Ascending aorta (tissue), 2 donors: Measurements from ENCODE around the gene G6PD. TPM values are rescaled to one million over a fixed set of nuclear protein-coding genes. Genes with fewer than 3 reads are reported as not detected.
"Not testable (repeated sequence)": the region's sequence is repeated elsewhere in the genome, so short reads cannot be mapped to it uniquely, and the experiment has no call there.

ENCODE experiments used
- DNase-seq, 2 donors: peaks; one replicate each; pipeline ENCODE4 v3.0.0-alpha.2; 2019; ENCODE audit warnings: low spot score in 2 of 2
- H3K27ac ChIP-seq, 2 donors: fragments of 200-600 bp; sonication (generic); one replicate each; pipeline ENCODE4 v1.5.1; 2016 to 2017; ENCODE audit warnings: mild to moderate bottlenecking in 1 of 2
- H3K27me3 ChIP-seq: fragments of 200-600 bp; sonication (generic); one replicate; pipeline ENCODE4 v1.5.1; 2017
- H3K36me3 ChIP-seq, 2 donors: fragments of 200-600 bp; sonication (generic); one replicate each; pipeline ENCODE4 v1.5.1; 2016
- H3K4me1 ChIP-seq, 2 donors: fragments of 200-600 bp; sonication (generic); one replicate each; pipeline ENCODE4 v1.5.1; 2016 to 2017; ENCODE audit warnings: mild to moderate bottlenecking in 1 of 2
- H3K4me3 ChIP-seq, 2 donors: fragments of 200-600 bp; sonication (generic); one replicate each; pipeline ENCODE4 v1.5.1; 2016 to 2017; ENCODE audit warnings: mild to moderate bottlenecking in 1 of 2
- H3K9me3 ChIP-seq, 2 donors: fragments of 200-600 bp; sonication (generic); one replicate each; pipeline ENCODE4 v1.5.1; 2016
- CTCF ChIP-seq, 3 experiments: fragments of 200-600 bp in 2 of 3; fragments of 450-650 bp in 1 of 3; sonication (generic) in 2 of 3; IDR thresholded peaks; one replicate each; pipeline ENCODE4 v1.5.1; 2016 to 2019; ENCODE audit warnings: antibody characterized with exemption in 3 of 3, mild to moderate bottlenecking in 1 of 3, moderate library complexity in 1 of 3
- intact Hi-C: fragments of 100-400 bp; cut with DNase I; formaldehyde crosslinking; loops from one replicate; pipeline ENCODE4 v1.15.1; 2023
- total RNA-seq: library from RNA; depleted of rRNA; stranded (reverse); fragments of >200 nt; gene quantifications from one replicate; pipeline ENCODE4 v1.1.0, GENCODE V29; 2016

Gene G6PD
- total RNA-seq, result 89.7 TPM

- Histone ChIP-seq H3K9me3 (no peaks in the 10 kb centered on the region), H3K27me3 (no peaks in the 10 kb centered on the region)
- intact Hi-C loops, result no loop called here
Measured at GRCh38 chrX:154546354-154547244, at the start of gene G6PD. TSS of gene G6PD (minus strand) at chrX:154546846. CDS start at chrX:154546155, 691 bp downstream.

GRCh38 chrX:154595559-154596249 lies 49.1 kb upstream of the G6PD start:
- Histone ChIP-seq H3K27me3 (no peaks in the 10 kb centered on the region), H3K9me3 (no peaks in the 10 kb centered on the region), H3K36me3 (no peaks in the 10 kb centered on the region), H3K27ac (no peak overlapping the region), H3K4me3 (no peak overlapping the region), H3K4me1 (no peaks in the 10 kb centered on the region)
- DNase-seq, result no peak
- no peak for TF ChIP-seq CTCF (IDR thresholded peaks at IDR 0.05)
- intact Hi-C loops, result no loop called here

More at GRCh38 chrX:154546354-154547244, at the start of gene G6PD:
- DNase-seq, result no peak
- Histone ChIP-seq H3K27ac (peak within 1 kb of the TSS; percentile 81 to 83), H3K4me1 (peaks cover 11 to 18% of the 10 kb centered on the region in 2 donors), H3K4me3 (peak within 1 kb of the TSS; percentile 63 to 70), H3K36me3 (no peaks in the 10 kb centered on the region)
- no peak for TF ChIP-seq CTCF (IDR thresholded peaks at IDR 0.05)

- no peaks in the 10 kb centered on the region for H3K9me3 ChIP-seq
- intact Hi-C loops, result no loop called here
- no peaks in the 10 kb centered on the region for H3K36me3 ChIP-seq
- H3K4me3 ChIP-seq, result no peak overlapping the region
- H3K4me1 ChIP-seq, result no peaks in the 10 kb centered on the region
- no peaks in the 10 kb centered on the region for H3K27me3 ChIP-seq
- H3K27ac ChIP-seq, result no peak overlapping the region
- TF ChIP-seq CTCF (IDR thresholded peaks at IDR 0.05), result no peak
- peak in 1 of 2 donors; percentile 52 for DNase-seq
Measured at GRCh38 chrX:154594491-154594890, 47.8 kb upstream of the G6PD start.

- no peak for TF ChIP-seq CTCF (IDR thresholded peaks at IDR 0.05)
- Histone ChIP-seq H3K4me3 (no peak overlapping the region), H3K4me1 (no peaks in the 10 kb centered on the region), H3K27ac (no peak overlapping the region), H3K36me3 (no peaks in the 10 kb centered on the region), H3K9me3 (no peaks in the 10 kb centered on the region), H3K27me3 (no peaks in the 10 kb centered on the region)
- DNase-seq, result peak in 1 of 2 donors; percentile 41
- intact Hi-C loops, result no loop called here
Measured at GRCh38 chrX:154593201-154593600, 46.6 kb upstream of the G6PD start.

- Histone ChIP-seq H3K9me3 (no peaks in the 10 kb centered on the region), H3K27ac (no peak overlapping the region), H3K4me3 (no peak overlapping the region), H3K36me3 (no peaks in the 10 kb centered on the region), H3K27me3 (no peaks in the 10 kb centered on the region), H3K4me1 (no peaks in the 10 kb centered on the region)
- intact Hi-C loops, result no loop called here
- peak in 1 of 2 donors; percentile 34 for DNase-seq
- no peak for TF ChIP-seq CTCF (IDR thresholded peaks at IDR 0.05)
Measured at GRCh38 chrX:154592505-154592904, 45.9 kb upstream of the G6PD start.

- H3K36me3 ChIP-seq, H3K9me3 ChIP-seq, H3K27ac ChIP-seq, H3K27me3 ChIP-seq, intact Hi-C loops, DNase-seq, H3K4me3 ChIP-seq, H3K4me1 ChIP-seq: not testable (repeated sequence)
Measured at GRCh38 chrX:154590415-154590814, 43.8 kb upstream of the G6PD start.

GRCh38 chrX:154584585-154585183 lies 38.0 kb upstream of the G6PD start, which contains the start of gene CTAG1A:
TSS of gene CTAG1A (plus strand) at chrX:154585133. CDS start at chrX:154585207, 74 bp downstream.
- H3K9me3 ChIP-seq, H3K4me3 ChIP-seq, DNase-seq, H3K4me1 ChIP-seq, intact Hi-C loops, H3K27ac ChIP-seq, H3K27me3 ChIP-seq, H3K36me3 ChIP-seq: not testable (repeated sequence)

GRCh38 chrX:154582994-154583393 lies 36.3 kb upstream of the G6PD start:
- DNase-seq, H3K27ac ChIP-seq, H3K27me3 ChIP-seq, H3K4me1 ChIP-seq, H3K36me3 ChIP-seq, intact Hi-C loops, H3K4me3 ChIP-seq, H3K9me3 ChIP-seq: not testable (repeated sequence)
